Smooth muscle cell (in vitro differentiated cells): ENCODE results near the gene ABI1. TPM values are rescaled to one million over a fixed set of nuclear protein-coding genes. Genes with fewer than 3 reads are reported as not detected.
"Not testable (repeated sequence)": the region's sequence is repeated elsewhere in the genome, so short reads cannot be mapped to it uniquely, and the experiment has no call there.

Source experiments
- DNase-seq: peaks from one replicate; lab custom pipeline; 2025; ENCODE audit not compliant: unreplicated experiment; lab: John Stamatoyannopoulos, UW
- H2AFZ ChIP-seq: fragments of 200-600 bp; sonication (generic); 2 replicates; pipeline ENCODE4 v1.6.0; 2016; ENCODE audit warnings: antibody characterized with exemption, low read depth, mild to moderate bottlenecking
- H3F3A ChIP-seq: fragments of 200-600 bp; sonication (generic); 2 replicates; pipeline ENCODE4 v1.6.0; 2017; ENCODE audit warnings: antibody characterized with exemption, low read depth
- H3K27ac ChIP-seq: fragments of 200-600 bp; sonication (generic); 2 replicates; pipeline ENCODE4 v1.5.1; 2016; ENCODE audit warnings: low read depth, mild to moderate bottlenecking
- H3K27me3 ChIP-seq: fragments of 200-600 bp; sonication (generic); 2 replicates; pipeline ENCODE4 v1.6.1; 2016; ENCODE audit warnings: low read depth, mild to moderate bottlenecking
- H3K36me3 ChIP-seq: fragments of 200-600 bp; sonication (generic); 2 replicates; pipeline ENCODE4 v1.5.1; 2016; ENCODE audit warnings: low read depth
- H3K4me1 ChIP-seq: fragments of 200-600 bp; sonication (generic); 2 replicates; pipeline ENCODE4 v1.5.1; 2016; ENCODE audit warnings: low read depth
- H3K4me2 ChIP-seq: fragments of 200-600 bp; sonication (generic); 2 replicates; pipeline ENCODE4 v1.6.0; 2016; ENCODE audit warnings: mild to moderate bottlenecking
- H3K4me3 ChIP-seq: fragments of 200-600 bp; sonication (generic); 2 replicates; pipeline ENCODE4 v1.5.1; 2016; ENCODE audit warnings: mild to moderate bottlenecking
- H3K79me2 ChIP-seq: fragments of 200-600 bp; sonication (generic); 2 replicates; pipeline ENCODE4 v1.6.0; 2016; ENCODE audit warnings: low read depth, mild to moderate bottlenecking
- H3K9ac ChIP-seq: fragments of 200-600 bp; sonication (generic); 2 replicates; pipeline ENCODE4 v1.6.0; 2016; ENCODE audit warnings: low read depth
- H3K9me3 ChIP-seq: fragments of 200-600 bp; sonication (generic); replicated peaks from 2 replicates; pipeline ENCODE4 v1.5.1; 2016; ENCODE audit warnings: low read depth
- H4K20me1 ChIP-seq: fragments of 200-600 bp; sonication (generic); 2 replicates; pipeline ENCODE4 v1.6.0; 2016; ENCODE audit warnings: low read depth
- CTCF ChIP-seq: fragments of 200-600 bp; sonication (generic); IDR thresholded peaks from 2 replicates; pipeline ENCODE4 v1.5.1; 2017; ENCODE audit warnings: borderline replicate concordance, mild to moderate bottlenecking, antibody characterized with exemption; ENCODE audit not compliant: insufficient read depth, poor library complexity, severe bottlenecking
- WGBS: methylation state at CpG from one replicate; pipeline ENCODE4 v1.1.7; 2016; ENCODE audit warnings: low lambda C conversion rate; 5-methylcytosine and 5-hydroxymethylcytosine counted together
- polyA plus RNA-seq: library from polyadenylated mRNA; unstranded; fragments of >200 nt; fragmentation: Nextera tagmentation; extraction: Ambion mirVana; gene quantifications from 2 replicates; pipeline ENCODE4 v1.2.1, GENCODE V29; 2016
- total RNA-seq: library from RNA; depleted of rRNA; stranded (reverse); fragments of >200 nt; gene quantifications from 2 replicates; pipeline ENCODE4 v1.2.3, GENCODE V29; 2014

Gene ABI1
- total RNA-seq: 51.4 and 67.1 TPM in 2 replicates
- polyA plus RNA-seq: 40.3 and 52.2 TPM in 2 replicates

- H3K4me2 ChIP-seq: peak within 1 kb of the TSS; percentile 94
- H3K9ac ChIP-seq: peak within 1 kb of the TSS; percentile 92
- peak within 1 kb of the TSS; percentile 92 for H2AFZ ChIP-seq
- H3K27ac ChIP-seq: peak within 1 kb of the TSS; percentile 92
- 2% methylated on average over 48 of the region's 59 CpGs for WGBS
- DNase-seq: peak; percentile 94
- peaks cover 43% of the 10 kb centered on the region for H3K79me2 ChIP-seq
- H4K20me1 ChIP-seq: peaks cover 35% of the 10 kb centered on the region
- TF ChIP-seq CTCF: no peak
- peak within 1 kb of the TSS; percentile 87 for H3K4me3 ChIP-seq
- H3K9me3 ChIP-seq: no peaks in the 10 kb centered on the region
- H3K4me1 ChIP-seq: peaks cover 14% of the 10 kb centered on the region
- H3F3A ChIP-seq: peaks cover 5% of the 10 kb centered on the region
- no peaks in the 10 kb centered on the region for H3K36me3 ChIP-seq
- H3K27me3 ChIP-seq: no peaks in the 10 kb centered on the region
Observed at GRCh38 chr10:26860443-26861204, at the start of gene ABI1. ABI1 (minus strand) TSS chr10:26860958; CDS start chr10:26860863, 95 bp downstream.

GRCh38 chr10:26909753-26910152 lies 49.0 kb upstream of the ABI1 start:
- no peak for DNase-seq
- Histone ChIP-seq H3K79me2 (no peaks in the 10 kb centered on the region), H3F3A (no peaks in the 10 kb centered on the region), H4K20me1 (no peaks in the 10 kb centered on the region), H3K9me3 (no peaks in the 10 kb centered on the region), H3K4me2 (no peak overlapping the region), H3K9ac (no peak overlapping the region), H2AFZ (no peak overlapping the region), H3K36me3 (no peaks in the 10 kb centered on the region), H3K27me3 (no peaks in the 10 kb centered on the region), H3K27ac (no peak overlapping the region), H3K4me3 (no peak overlapping the region), H3K4me1 (no peaks in the 10 kb centered on the region)
- WGBS: 91% methylated on average over 2 of the region's 2 CpGs
- no peak for TF ChIP-seq CTCF

- not testable (repeated sequence) for DNase-seq, H3K9ac ChIP-seq, H3K36me3 ChIP-seq, H3K9me3 ChIP-seq, H3K27ac ChIP-seq, H3K4me2 ChIP-seq, H4K20me1 ChIP-seq, H3K27me3 ChIP-seq, H3K4me3 ChIP-seq, H3K4me1 ChIP-seq, H3K79me2 ChIP-seq, H3F3A ChIP-seq, H2AFZ ChIP-seq
- 96% methylated on average over 23 of the region's 26 CpGs for WGBS
Observed at GRCh38 chr10:26905253-26905781, 44.6 kb upstream of the ABI1 start.

GRCh38 chr10:26903431-26904217 lies 42.9 kb upstream of the ABI1 start:
- no peak for DNase-seq
- 39% methylated on average over 5 of the region's 5 CpGs for WGBS
- Histone ChIP-seq H3K4me1 (no peaks in the 10 kb centered on the region), H3K9me3 (no peaks in the 10 kb centered on the region), H3F3A (no peaks in the 10 kb centered on the region), H3K27me3 (peaks cover 10% of the 10 kb centered on the region), H3K4me3 (no peak overlapping the region), H3K79me2 (no peaks in the 10 kb centered on the region), H2AFZ (no peak overlapping the region), H3K9ac (no peak overlapping the region), H3K36me3 (no peaks in the 10 kb centered on the region), H3K27ac (no peak overlapping the region), H4K20me1 (no peaks in the 10 kb centered on the region), H3K4me2 (no peak overlapping the region)
- TF ChIP-seq CTCF: no peak

DNA sequence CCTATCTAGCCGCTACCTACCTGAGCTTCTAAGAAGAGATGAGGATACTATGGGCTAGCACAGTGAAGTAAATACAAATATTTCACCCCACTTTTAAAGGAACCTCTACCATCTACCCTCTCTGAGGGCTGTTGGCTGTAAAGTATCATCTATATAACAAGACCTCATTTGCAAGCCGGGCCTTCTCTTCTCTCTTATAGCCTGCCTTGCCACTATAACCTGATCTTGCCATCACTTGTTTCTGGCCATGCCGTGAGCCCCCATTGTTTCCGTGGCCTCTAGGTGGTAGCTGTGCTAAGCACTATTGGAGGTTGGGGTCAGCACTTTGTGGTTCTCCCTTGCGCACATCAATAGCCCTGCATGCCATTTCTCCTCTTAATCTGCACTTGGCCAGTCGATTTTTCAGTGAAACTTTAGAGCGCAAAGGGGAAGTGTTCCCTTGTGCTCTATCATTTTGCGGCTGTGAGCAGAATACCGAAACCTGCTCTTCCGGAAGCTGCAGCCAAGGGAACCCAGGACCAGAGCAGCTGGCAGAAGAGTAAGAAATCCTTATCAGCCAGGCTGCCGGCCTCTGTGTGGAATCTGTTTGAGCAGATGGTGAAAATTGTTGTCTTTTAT lies 31.7 kb upstream of the ABI1 start:
- H3F3A ChIP-seq, H3K9me3 ChIP-seq, H3K4me2 ChIP-seq, H3K4me1 ChIP-seq, H3K27ac ChIP-seq, H3K4me3 ChIP-seq, H2AFZ ChIP-seq, H3K9ac ChIP-seq, H3K36me3 ChIP-seq, H4K20me1 ChIP-seq, H3K27me3 ChIP-seq, H3K79me2 ChIP-seq, DNase-seq: not testable (repeated sequence)
- WGBS: 71% methylated on average over 10 of the region's 11 CpGs
